Endothelial cell of umbilical vein (primary cell): Measurements from ENCODE around the gene CYB561A3. TPM values are rescaled to one million over a fixed set of nuclear protein-coding genes. Genes with fewer than 3 reads are reported as not detected.
A peak's percentile ranks its signal among the peaks of the same experiment; 100 is the strongest.

Source experiments
- BruUV-seq: library from RNA; stranded (reverse); fragments of 400-500 nt; replicated peaks from 2 replicates; lab custom pipeline; 2021; lab: Mats Ljungman, UMichigan
- CTCF ChIA-PET: fragments of 300-600, 350-600 bp; sonication (Branson Sonifier 250); formaldehyde crosslinking; loops from one replicate; lab custom pipeline; 2021; ENCODE audit warnings: antibody characterized with exemption, inconsistent platforms; lab: Charles Lee
- POLR2A ChIA-PET: fragments of 300-600, 350-600 bp; sonication (Branson Sonifier 250); formaldehyde crosslinking; loops from one replicate; lab custom pipeline; 2021; ENCODE audit warnings: antibody characterized with exemption, inconsistent platforms; lab: Charles Lee
- DNase-seq: peaks from one replicate; pipeline ENCODE4 v3.0.0-alpha.2; 2011; ENCODE audit warnings: low read depth, low spot score
- FAIRE-seq: peaks from 2 replicates; lab custom pipeline; 2011; peaks lifted over from hg19 to GRCh38; lab: Jason Lieb, UNC
- H2AFZ ChIP-seq: 2 replicates; pipeline ENCODE4 v1.6.0; 2012; ENCODE audit warnings: low read depth, low read length, control low read depth, inconsistent platforms
- H3K27ac ChIP-seq: 2 replicates; pipeline ENCODE4 v1.5.1; 2011; ENCODE audit warnings: low read depth, mild to moderate bottlenecking, control low read depth, low read length, moderate library complexity; ENCODE audit not compliant: insufficient read depth
- H3K27me3 ChIP-seq, 2 experiments: 2 replicates each; pipeline versions ENCODE4 v1.6.0 to v1.6.1; 2011; ENCODE audit warnings: low read length in 2 of 2, mixed read lengths in 1 of 2; ENCODE audit not compliant: control insufficient read depth in 2 of 2, insufficient read depth in 2 of 2
- H3K36me3 ChIP-seq, 2 experiments: 2 replicates in 1 of 2; 3 replicates in 1 of 2; pipeline ENCODE4 v1.5.1; 2011; ENCODE audit warnings: low read length in 2 of 2, mild to moderate bottlenecking in 1 of 2, moderate library complexity in 1 of 2; ENCODE audit not compliant: control insufficient read depth in 2 of 2, insufficient read depth in 2 of 2; ENCODE audit errors: extremely low read depth in 1 of 2
- H3K4me1 ChIP-seq: 3 replicates; pipeline ENCODE4 v1.5.1; 2011; ENCODE audit warnings: mild to moderate bottlenecking, low read length; ENCODE audit not compliant: control insufficient read depth, insufficient read depth; ENCODE audit errors: extremely low read depth
- H3K4me2 ChIP-seq: 2 replicates; pipeline ENCODE4 v1.6.1; 2011; ENCODE audit warnings: low read length, control low read depth, mixed read lengths; ENCODE audit not compliant: insufficient read depth
- H3K4me3 ChIP-seq, 3 experiments: fragments of 200-600 bp in 1 of 3; sonication (generic), shearing (Covaris generic) in 1 of 3; replicated peaks in 1 of 3; 2 replicates each; pipeline ENCODE4 v1.5.1; 2011 to 2016; ENCODE audit warnings: control low read depth in 3 of 3, low read length in 3 of 3, mild to moderate bottlenecking in 2 of 3, inconsistent platforms in 1 of 3, low read depth in 1 of 3, moderate library complexity in 1 of 3; ENCODE audit not compliant: insufficient read depth in 1 of 3
- H3K79me2 ChIP-seq: 2 replicates; pipeline ENCODE4 v1.6.0; 2012; ENCODE audit warnings: low read length, inconsistent platforms; ENCODE audit not compliant: control insufficient read depth, insufficient read depth
- H3K9ac ChIP-seq: replicated peaks from 2 replicates; pipeline ENCODE3; 2011; ENCODE audit warnings: low read length, control low read depth; ENCODE audit not compliant: insufficient read depth; ENCODE audit errors: extremely low read depth
- H3K9me1 ChIP-seq: replicated peaks from 3 replicates; pipeline ENCODE4 v1.6.0; 2011; ENCODE audit warnings: mild to moderate bottlenecking, low read length; ENCODE audit not compliant: control insufficient read depth, insufficient read depth; ENCODE audit errors: extremely low read depth
- H3K9me3 ChIP-seq: replicated peaks from 2 replicates; pipeline ENCODE4 v1.5.1; 2012; ENCODE audit warnings: low read length, inconsistent platforms; ENCODE audit not compliant: control insufficient read depth, insufficient read depth
- H4K20me1 ChIP-seq: replicated peaks from 2 replicates; pipeline ENCODE3; 2011; ENCODE audit warnings: mild to moderate bottlenecking, low read length; ENCODE audit not compliant: control insufficient read depth, insufficient read depth; ENCODE audit errors: extremely low read depth
- CTCF ChIP-seq, 2 donors: IDR thresholded peaks; 1 replicate in 1 of 2; 2 replicates in 1 of 2; pipeline ENCODE4 v1.5.1; 2011; ENCODE audit warnings: low read length in 2 of 2, mild to moderate bottlenecking in 2 of 2, moderate library complexity in 2 of 2, control low read depth in 1 of 2, inconsistent platforms in 1 of 2, low read depth in 1 of 2; ENCODE audit not compliant: insufficient read depth in 1 of 2; ENCODE audit errors: extremely low read depth in 1 of 2
- EZH2 ChIP-seq: IDR thresholded peaks from 2 replicates; pipeline ENCODE4 v1.6.1; 2012; ENCODE audit warnings: borderline replicate concordance, low read depth, mild to moderate bottlenecking, moderate library complexity, low read length, inconsistent platforms; ENCODE audit not compliant: severe bottlenecking
- FOS ChIP-seq: IDR thresholded peaks from 2 replicates; pipeline ENCODE4 v1.6.1; 2011; ENCODE audit warnings: mild to moderate bottlenecking, low read length, moderate library complexity, borderline replicate concordance; ENCODE audit not compliant: insufficient read depth
- GATA2 ChIP-seq: IDR thresholded peaks from 2 replicates; pipeline ENCODE4 v1.7.0; 2011; ENCODE audit warnings: low read depth, mild to moderate bottlenecking, moderate library complexity, mixed read lengths, low read length; ENCODE audit not compliant: insufficient read length, insufficient read depth
- JUN ChIP-seq: IDR thresholded peaks from 2 replicates; pipeline ENCODE4 v1.6.1; 2011; ENCODE audit warnings: borderline replicate concordance, low read depth; ENCODE audit not compliant: insufficient read length, insufficient read depth
- MYC ChIP-seq: IDR thresholded peaks from one replicate; pipeline ENCODE4 v1.6.1; 2011; ENCODE audit warnings: mild to moderate bottlenecking, low read depth, low read length
- POLR2A ChIP-seq: IDR thresholded peaks from 2 replicates; pipeline ENCODE4 v1.6.1; 2012; ENCODE audit warnings: low read depth, mild to moderate bottlenecking, control low read depth, low read length
- POLR2AphosphoS5 ChIP-seq: IDR thresholded peaks from 2 replicates; pipeline ENCODE4 v1.6.1; 2012; ENCODE audit warnings: low read depth, mild to moderate bottlenecking, control low read depth, low read length, moderate library complexity; ENCODE audit not compliant: insufficient read depth
- dilution Hi-C: fragments of 300-500 bp; cut with MboI; formaldehyde crosslinking; loops from one replicate; pipeline ENCODE4 v1.15.0; 2019; ENCODE audit warnings: low sequenced_read_pairs; ENCODE audit not compliant: extremely low pct_ligation_motif_present
- intact Hi-C: fragments of 100-400 bp; cut with micrococcal nuclease; formaldehyde crosslinking; loops from one replicate; pipeline ENCODE4 v1.10.0; 2022
- polyA plus RNA-seq, 4 experiments: library from polyadenylated mRNA; depleted of rRNA in 3 of 4; stranded (reverse) in 3 of 4; unstranded in 1 of 4; fragments of >200 nt; gene quantifications; 2 replicates each; pipeline versions ENCODE4 v1.2.1 to v1.2.3, GENCODE V29; 2011 to 2012; ENCODE audit warnings: missing spikeins in 1 of 4
- total RNA-seq: library from RNA; stranded (reverse); gene quantifications from 2 replicates; pipeline ENCODE4 v1.2.3, GENCODE V29; 2021
- TF ChIP-seq, protein P1 (sequence below): IDR thresholded peaks from 2 replicates; pipeline ENCODE4 v1.6.1; 2011; ENCODE audit not compliant: insufficient read depth, insufficient read length

CYB561A3 gene
- total and polyA plus RNA-seq, 2 donors (not counting 3 experiments of a cell fraction or from before 2014, with no cell fraction given) = 41.6 to 103 TPM

GRCh38 chr11:61332797-61333549 is 28.7 kb downstream of the CYB561A3 start, which contains the start of the genes DDB1 and TKFC:
TSS of gene DDB1 (minus strand) at chr11:61333105. CDS start at chr11:61332968, 137 bp downstream.
TSS of gene TKFC (plus strand) at chr11:61333228. CDS start at chr11:61334729, 1,501 bp downstream.
- ChIA-PET POLR2A (interaction anchor here (0.7 to 2.6 kb wide), 2 partner anchors 29 to 1509 kb away, joined by 3 to 8 read pairs; partner anchors contain the start of genes CYB561A3 and TMEM138), CTCF (interaction anchor here (1.4 to 8.0 kb wide), 4 partner anchors 15 to 59 kb away, joined by 3 to 345 read pairs (median 8); partner anchors contain the start of gene TMEM216)
- intact Hi-C loops (loop anchor here (1.0 to 10.0 kb wide), 4 partner anchors 17 to 78 kb away; partner anchors contain the start of genes TMEM138 and VWCE), dilution Hi-C loops (no loop called here)
- DNase-seq (peak; percentile 94), FAIRE-seq (peak; percentile 96)
- Histone ChIP-seq H3K27ac (peak within 1 kb of the TSS; percentile 40), H4K20me1 (no peaks in the 10 kb centered on the region), H3K79me2 (peaks cover 44% of the 10 kb centered on the region), H3K36me3 (peaks cover 0 to 5% of the 10 kb centered on the region in 2 experiments), H3K9me3 (no peaks in the 10 kb centered on the region), H3K4me2 (peak within 1 kb of the TSS; percentile 93), H3K4me3 (peak within 1 kb of the TSS; percentile 67 to 85 (median 76)), H3K27me3 (no peaks in the 10 kb centered on the region), H3K9me1 (no peaks in the 10 kb centered on the region), H2AFZ (peak within 1 kb of the TSS; percentile 77), H3K4me1 (peaks cover 10% of the 10 kb centered on the region), H3K9ac (peak within 1 kb of the TSS; percentile 90)
- no TSS peak for BruUV-seq
- TF ChIP-seq MYC (peak; percentile 42), POLR2AphosphoS5 (peak; percentile 99), JUN (no peak), POLR2A (peak; percentile 98)

- POLR2A ChIA-PET = no interaction called here
- DNase-seq = peak; percentile 49
- H3K27me3 ChIP-seq = no peaks in the 10 kb centered on the region
- CTCF ChIA-PET = interaction anchor here (1.7 to 2.2 kb wide), 2 partner anchors 53 to 60 kb away, joined by 6 to 21 read pairs; partner anchors contain the start of gene TMEM216
- no peaks in the 10 kb centered on the region for H3K9me3 ChIP-seq
- H3K4me2 ChIP-seq = peak overlapping the region; percentile 93
- peak overlapping the region; percentile 90 for H3K9ac ChIP-seq
- intact Hi-C loops = loop anchor here (2.0 to 10.0 kb wide), 2 partner anchors 38 to 78 kb away; partner anchors contain the start of gene VWCE
- peaks cover 10% of the 10 kb centered on the region for H3K4me1 ChIP-seq
- peaks cover 1 to 5% of the 10 kb centered on the region in 2 experiments for H3K36me3 ChIP-seq
- H3K9me1 ChIP-seq = no peaks in the 10 kb centered on the region
- peaks cover 50% of the 10 kb centered on the region for H3K79me2 ChIP-seq
- peak overlapping the region; percentile 40 for H3K27ac ChIP-seq
- dilution Hi-C loops = no loop called here
- FAIRE-seq = peak; percentile 74
- TSS peak; percentile 45 for BruUV-seq
- H4K20me1 ChIP-seq = no peaks in the 10 kb centered on the region
- TF ChIP-seq POLR2A = no peak
- no peak for TF ChIP-seq GATA2
- TF ChIP-seq, protein P1, sequence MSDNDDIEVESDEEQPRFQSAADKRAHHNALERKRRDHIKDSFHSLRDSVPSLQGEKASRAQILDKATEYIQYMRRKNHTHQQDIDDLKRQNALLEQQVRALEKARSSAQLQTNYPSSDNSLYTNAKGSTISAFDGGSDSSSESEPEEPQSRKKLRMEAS = no peak
- no peak for TF ChIP-seq FOS
- no peak for TF ChIP-seq JUN
- no peak for TF ChIP-seq POLR2AphosphoS5
- no peak for TF ChIP-seq CTCF (IDR thresholded peaks at IDR 0.05; ENCODE audit: extremely low read depth in 1 of 2, insufficient read depth in 1 of 2, low read depth in 1 of 2, low read length in 2 of 2)
- TF ChIP-seq EZH2 = no peak
- TF ChIP-seq MYC = no peak
- H2AFZ ChIP-seq = peak overlapping the region; percentile 77
- peak overlapping the region; percentile 67 to 85 (median 76) for H3K4me3 ChIP-seq
Observed at GRCh38 chr11:61332281-61332796, 29.3 kb downstream of the CYB561A3 start.
